HK-2 (cell line): Measurements from ENCODE around the gene GLA.

ENCODE experiments used
- DNase-seq: peaks from one replicate; pipeline ENCODE4 v3.0.0-alpha.2; 2018; ENCODE audit not compliant: unreplicated experiment

Gene GLA

DNA sequence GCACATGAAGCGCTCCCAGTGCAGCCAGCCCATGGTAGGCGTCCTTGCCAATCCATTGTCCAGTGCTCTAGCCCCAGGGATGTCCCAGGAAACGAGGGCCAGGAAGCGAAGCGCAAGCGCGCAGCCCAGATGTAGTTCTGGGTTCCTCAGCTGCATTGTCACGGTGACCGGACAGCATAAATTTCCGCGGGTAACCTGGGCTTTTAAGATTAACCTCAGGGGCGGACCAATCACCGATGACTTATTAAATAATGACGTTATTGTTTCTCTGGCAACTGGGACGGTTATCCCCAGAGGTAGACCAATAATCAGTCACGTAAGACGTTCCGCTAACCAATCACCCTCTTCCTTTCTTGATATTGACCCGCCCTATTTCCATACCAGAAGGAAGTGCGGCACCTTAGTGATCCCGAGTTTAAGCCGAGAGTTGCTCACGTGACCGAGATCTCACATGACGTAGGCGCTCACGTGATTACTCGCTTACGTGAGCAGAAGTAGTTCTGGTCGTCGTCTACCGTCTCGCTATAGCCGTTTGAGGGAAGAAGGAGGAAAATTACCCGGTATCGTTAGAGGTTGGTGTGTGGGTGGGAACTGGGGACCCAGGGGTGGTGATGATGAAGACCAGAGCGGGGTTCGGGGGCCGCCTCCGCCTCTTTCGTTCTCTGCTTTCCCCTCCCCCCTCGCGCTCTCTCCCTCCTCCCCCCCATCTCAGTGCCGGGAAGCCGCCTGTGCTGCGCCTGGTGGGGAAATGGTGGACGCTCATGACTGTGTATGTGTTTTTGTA lies at the start of gene GLA, which contains the start of gene HNRNPH2:
GLA (minus strand) TSS at position 178 of the 784 bp plus-strand sequence; CDS start at position 156, 22 bp downstream.
HNRNPH2 (plus strand) TSS at position 475 of the 784 bp plus-strand sequence. CDS start 3,767 bp downstream, outside the sequence.
- DNase-seq = peak; percentile 82

DNA sequence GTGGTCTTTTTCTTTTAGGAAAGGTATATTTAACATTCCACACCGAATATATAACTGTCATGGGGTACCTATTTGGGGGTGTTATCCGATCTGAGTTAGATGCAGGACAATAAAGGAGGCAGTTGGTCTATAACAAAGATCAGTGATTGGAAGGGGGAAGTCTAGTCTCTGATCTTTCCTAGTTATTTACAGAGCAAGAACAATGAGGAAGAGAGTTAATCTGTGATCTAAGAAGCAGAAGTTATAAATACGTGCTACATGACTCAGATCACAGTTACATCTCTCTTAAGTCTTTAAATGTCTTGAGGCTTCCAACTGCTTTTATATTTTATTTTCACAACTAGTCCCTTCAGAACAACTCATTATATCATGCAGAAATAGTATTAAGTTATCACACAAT lies 44.3 kb upstream of the GLA start:
- no peak for DNase-seq

DNA sequence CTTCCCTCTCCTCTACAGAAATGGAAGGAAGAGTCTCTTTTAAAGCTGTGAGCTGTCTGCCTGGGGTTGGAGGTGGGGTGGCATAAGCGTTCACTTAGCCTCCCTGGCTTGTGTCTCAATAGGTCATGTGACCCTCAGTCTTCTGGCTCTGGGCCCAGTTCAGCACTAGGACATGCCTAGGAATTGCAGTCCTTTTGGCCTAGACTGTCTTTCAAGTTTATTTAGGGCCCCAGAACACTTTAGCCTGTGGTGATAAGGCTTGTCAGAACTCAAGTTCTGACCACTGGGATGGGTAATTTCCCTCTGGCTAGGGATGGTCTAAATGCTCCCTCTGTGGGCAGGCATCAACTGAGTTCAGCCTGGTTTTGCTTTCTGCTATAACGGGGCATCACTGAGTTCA lies 43.2 kb upstream of the GLA start:
- no peak for DNase-seq

DNA sequence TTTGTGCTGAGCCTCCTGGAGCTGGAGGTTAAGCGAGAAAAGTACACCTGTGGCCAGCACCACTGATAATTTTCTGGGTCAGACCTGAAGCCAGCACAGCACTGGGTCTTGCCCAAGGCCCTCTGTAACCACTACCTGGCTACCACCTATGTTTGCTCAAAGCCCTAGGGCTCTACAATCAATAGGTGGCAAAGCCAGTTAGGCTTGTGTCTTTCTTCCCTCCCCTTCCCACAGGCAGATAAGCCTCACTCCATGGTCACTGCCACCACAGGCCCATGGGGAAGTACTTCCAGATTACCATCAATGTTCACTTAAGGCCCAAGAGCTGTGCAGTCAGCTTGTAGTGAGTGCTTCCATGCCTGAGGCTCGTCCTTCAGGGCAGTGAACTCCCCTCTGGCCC lies 42.4 kb upstream of the GLA start:
- no peak for DNase-seq

DNA sequence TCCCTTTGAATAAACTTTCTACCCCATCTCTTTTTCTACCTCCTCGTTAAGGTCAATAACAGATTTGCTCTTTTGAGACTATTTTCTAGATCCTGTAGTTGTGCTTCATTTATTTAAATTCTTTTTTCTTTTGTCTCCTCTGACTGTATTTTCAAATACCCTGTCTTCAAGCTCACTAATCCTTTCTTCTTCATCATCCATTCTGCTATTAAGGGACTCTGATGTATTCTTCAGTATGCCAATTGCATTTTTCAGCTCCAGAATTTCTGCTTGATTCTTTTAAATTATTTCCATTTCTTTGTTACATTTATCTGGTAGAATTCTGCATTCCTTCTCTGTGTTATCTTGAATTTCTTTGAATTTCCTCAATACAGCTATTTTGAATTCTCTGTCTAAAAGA lies 41.6 kb upstream of the GLA start:
- DNase-seq = no peak

DNA sequence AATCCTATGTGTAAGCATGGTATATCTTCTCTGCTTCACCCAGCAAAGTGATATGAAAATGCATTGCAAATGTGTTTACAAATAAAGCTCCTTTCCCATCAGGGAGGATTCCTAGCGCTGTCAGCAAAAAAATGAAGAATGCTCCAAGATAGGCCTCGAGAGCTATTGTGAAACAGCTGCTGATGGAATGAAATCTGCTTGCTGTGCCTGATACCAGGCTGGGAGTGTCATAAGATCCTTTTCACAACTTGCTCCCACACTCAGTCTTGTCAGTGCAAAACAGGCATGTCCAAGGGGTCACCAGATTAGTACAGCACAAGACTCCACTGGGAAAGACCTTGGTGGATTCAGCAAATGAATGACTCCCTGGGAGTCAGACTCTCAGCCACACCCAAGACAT lies 34.4 kb upstream of the GLA start:
- DNase-seq = no peak

DNA sequence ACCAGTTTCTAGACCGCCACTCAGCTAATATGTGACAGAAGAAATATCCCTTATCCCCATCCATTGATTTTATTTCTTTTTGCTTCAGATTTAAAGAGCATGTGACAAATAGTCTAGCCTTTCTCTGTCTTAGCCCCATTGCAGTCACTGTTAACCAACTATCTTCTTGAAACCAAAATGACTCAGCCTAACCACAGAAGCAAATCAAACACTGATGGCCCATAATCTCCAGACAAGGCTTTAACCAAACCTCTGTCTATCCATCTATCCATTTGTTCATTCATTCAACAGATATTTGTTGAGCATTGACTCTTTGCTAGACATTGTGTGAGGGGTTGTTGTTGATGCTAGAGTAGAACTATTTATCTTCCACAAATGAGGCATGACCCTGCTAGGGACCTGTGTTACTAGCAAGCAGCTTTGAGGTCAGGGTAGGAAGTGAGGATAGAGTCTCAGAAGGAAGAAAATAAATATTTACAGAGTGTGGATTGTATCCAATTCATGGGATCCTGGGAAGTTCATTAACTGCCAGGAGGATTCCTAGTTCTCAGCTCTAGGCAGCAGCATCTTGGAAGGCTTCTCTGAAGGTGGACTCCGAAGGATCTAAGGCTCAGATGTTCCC lies 22.8 kb upstream of the GLA start:
- DNase-seq = no peak

DNA sequence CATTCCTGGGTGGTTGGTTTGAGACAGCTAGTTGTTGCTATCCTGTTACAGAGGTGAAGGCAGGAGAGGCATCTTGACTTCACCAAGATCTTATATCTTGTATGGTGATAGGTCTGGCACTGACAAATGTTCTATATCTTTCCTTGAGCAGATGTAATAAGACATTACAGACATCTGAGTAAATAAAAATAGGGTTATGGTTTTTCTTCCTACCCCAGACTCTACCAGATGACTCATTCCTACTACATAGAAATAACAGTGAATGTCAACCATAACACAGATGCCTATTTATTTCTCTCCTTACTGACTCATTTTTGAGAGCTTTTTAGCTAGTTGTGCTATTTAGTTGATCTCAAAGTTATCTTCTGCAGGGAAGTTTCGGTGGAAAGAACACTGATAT lies 22.2 kb upstream of the GLA start:
- no peak for DNase-seq

DNA sequence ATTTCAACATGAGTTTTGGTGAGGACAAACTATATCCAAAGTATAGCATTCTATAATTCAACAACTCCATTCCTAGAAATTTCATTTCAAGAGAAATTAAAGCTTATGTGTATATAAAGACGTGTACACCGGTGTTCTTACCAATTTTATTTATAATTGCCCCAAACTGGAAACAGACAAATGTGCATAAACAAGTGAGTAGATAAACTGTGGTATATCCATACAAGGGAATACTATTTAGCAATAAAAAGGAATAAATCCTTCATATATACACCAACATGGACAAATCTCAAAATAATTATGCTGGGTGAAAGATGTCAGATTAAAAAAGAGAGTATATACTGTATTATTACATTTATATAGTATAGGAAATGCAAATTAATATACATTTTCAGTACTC lies 20.2 kb upstream of the GLA start:
- no peak for DNase-seq

DNA sequence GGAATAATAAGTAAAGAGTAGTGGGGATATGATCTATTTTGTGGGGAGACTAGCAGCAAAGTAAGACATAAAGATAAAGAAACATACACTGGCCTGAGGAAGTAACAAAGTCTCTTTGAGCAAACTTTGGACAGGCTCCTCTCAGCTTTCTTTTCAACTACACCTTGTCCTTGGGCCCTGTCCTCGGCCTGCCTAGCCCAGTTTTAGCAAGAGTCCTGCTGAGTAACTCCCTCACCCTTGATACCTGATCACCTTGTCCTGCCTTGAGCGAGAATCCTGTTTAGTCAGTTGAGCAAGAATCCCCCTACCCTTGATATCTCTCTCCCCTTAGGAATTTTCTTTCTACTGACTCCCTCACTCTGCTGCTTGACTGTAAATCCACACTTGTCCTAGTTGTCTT lies 11.8 kb upstream of the GLA start:
- no peak for DNase-seq

DNA sequence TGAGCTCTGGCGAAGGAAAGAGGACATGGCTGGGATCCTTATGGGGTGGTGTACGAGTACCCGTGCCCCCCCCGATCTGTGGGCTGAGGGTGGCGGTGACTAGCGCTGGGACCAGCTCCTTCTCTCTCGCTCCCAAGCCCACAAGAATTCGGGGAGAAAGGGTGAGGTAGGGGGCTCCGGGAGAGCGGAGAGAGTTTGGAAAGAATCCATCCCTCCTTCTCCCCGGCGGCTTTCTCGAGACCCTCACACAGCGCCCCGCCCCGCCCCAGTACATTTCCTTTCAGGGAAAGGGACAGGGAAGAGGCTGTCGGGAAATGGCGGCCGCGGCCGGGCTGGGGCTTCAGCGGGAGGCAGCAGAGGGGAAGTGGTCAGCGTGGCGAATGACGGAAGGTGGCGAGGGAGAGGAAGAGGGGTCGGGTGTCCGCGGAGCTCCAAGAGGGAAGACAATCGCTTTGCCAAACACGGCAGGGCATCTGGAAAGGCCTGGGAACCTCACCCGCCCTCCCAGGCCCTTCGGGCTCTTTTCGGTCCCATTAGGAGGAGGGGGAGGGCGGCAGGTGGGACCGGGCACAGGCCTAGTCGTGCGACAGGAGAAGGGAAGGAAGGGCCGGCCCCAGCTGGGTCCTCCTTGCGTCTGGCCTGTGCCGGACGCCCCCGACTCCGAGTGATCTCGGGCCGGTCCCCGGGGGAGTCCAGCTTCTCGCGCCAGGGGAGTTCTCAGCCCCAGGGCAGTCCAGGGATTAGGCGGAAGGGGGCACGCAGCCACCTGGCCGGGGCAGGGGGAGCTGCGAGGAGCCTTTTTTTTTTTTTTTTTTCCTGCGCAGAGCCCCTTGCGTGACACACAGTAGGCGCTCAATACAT lies 10.5 kb upstream of the GLA start:
- peak; percentile 31 for DNase-seq

DNA sequence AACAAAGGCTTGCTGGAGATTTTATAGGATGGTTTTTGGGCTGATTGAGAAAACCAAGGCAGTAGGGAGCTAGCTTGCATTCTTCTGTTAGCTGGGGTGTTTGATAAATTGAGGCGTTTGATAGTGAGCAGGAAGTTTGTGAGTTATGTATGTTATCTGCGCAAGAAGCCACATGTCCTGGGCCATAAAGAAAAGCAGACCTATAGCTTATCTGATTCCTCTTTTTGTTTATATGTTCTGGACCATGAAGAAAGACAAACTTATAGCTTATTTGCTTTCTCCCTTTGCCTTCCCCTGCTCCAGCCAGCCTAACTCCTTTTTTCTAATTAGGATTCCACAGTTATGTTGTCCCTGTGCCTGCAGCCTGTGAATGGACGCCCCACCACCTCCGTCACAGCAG lies 9.5 kb upstream of the GLA start:
- DNase-seq = no peak

DNA sequence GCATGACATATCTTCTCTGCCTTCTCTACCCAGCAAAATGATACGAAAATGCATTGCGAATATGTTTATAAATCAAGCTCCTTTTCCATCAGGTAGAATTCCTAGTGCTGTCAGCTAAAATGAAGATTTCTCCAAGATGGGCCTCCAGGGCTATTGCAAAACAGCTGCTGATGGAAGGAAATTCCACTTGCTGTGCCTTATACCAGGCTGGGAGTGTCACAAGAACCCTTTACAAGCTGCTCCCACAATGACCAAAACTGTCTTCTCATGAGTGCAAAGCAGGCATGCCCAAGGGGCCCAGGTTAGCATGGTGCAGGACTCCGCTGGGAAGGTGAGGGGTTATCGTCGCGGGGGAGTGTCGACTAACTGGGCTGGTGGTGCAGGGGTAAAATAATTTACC lies 9.0 kb upstream of the GLA start:
- DNase-seq = no peak

DNA sequence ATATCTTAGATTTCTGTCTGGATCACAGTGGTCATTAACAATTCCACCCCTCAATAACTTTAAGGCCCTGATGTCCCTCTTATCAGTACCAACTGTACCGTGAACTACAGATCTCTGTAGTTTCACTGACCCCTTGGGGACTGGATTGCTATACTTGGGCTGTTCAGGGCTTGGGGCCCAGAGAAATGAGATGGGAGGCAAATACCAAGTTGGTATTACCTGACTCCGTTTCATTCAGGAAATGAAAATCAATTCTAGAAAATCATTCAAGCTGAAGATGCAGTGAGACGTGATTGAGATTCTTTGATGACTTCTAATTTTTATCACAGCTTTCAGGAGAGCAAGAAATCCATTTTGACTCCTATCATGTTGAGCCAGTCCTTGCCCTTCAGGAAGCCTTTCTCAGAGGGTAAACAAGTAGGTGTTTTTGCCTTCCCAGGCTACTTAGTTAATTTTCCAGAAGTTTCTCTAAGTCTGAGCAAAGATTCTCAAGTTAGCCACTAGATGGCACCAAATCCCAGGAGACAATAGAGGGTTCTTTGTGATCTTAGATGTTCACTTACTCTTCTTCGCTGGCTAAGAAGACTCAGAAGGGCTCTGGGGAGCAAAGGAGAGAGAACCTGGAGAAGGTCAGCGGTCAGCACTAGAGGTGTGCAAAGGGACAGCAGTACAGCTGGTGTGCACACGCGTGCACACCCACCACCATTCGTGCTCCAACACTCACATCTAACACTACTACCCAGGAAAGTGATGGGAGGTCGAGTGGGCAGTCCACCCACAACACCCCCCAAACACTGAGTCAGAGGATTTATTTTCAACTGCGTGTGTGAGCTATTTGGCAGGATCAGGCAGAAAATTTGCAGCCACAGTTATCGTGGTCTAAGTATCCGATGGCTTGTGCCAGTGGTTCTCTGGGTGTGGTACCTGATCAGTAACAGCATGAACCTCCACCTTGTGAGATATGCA lies 7.7 kb upstream of the GLA start:
- no peak for DNase-seq

DNA sequence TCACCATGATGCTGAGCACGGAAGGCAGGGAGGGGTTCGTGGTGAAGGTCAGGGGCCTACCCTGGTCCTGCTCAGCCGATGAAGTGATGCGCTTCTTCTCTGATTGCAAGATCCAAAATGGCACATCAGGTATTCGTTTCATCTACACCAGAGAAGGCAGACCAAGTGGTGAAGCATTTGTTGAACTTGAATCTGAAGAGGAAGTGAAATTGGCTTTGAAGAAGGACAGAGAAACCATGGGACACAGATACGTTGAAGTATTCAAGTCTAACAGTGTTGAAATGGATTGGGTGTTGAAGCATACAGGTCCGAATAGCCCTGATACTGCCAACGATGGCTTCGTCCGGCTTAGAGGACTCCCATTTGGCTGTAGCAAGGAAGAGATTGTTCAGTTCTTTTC lies 4.3 kb upstream of the GLA start:
- DNase-seq = no peak

DNA sequence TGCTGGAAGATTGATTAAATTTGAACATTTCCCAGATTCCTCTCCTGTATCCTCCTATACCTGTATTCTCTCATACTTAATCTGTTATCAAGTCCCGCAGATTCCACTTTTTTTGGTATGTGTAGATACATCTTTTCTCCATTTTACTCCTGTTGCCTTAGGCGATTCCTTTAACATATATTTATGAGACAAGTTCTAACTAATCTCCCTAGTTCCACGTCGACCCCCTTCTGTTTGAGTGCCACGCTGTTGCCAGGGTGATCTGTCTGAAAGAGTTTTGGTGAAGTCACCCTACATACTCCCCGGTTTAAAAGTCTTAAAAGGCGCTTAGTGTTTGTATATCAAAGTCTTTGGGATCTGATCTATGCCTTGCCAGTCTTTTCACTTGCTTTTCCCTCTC lies 2.7 kb upstream of the GLA start:
- no peak for DNase-seq

DNA sequence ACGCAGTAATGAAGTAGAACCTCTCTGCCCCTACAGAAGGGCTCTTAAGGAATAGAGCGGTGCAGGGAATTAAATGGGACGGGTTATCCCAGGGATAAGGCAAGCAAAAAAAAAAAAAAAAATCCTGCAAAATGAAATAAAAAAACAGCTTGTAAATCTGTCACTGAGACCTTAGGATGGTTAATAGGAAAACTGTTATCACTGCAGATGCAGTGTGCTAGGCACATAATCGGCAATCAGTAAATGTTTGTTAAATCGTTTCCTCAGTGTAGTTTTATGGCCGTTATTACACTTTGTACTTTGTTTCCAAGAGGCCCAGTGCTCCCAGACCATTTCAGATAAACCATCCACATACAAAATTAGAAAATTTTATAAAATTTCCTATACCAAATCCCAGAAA lies 1.3 kb upstream of the GLA start:
- DNase-seq = no peak

DNA sequence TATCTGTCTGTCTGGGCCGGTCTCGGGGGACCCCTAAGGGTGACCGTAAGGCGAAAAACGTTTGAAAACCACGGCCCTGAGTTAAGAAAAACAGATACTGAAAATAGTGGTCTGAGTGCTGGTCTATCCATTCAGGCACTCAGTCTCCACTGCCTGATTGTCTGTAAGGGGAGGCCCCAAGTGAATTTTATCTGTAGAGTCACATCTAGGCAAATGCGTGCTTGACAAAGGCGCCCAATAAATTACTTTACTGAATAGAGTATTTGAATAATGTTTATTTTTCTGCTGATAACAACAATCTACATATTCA lies 762 bp upstream of the GLA start:
- no peak for DNase-seq

DNA sequence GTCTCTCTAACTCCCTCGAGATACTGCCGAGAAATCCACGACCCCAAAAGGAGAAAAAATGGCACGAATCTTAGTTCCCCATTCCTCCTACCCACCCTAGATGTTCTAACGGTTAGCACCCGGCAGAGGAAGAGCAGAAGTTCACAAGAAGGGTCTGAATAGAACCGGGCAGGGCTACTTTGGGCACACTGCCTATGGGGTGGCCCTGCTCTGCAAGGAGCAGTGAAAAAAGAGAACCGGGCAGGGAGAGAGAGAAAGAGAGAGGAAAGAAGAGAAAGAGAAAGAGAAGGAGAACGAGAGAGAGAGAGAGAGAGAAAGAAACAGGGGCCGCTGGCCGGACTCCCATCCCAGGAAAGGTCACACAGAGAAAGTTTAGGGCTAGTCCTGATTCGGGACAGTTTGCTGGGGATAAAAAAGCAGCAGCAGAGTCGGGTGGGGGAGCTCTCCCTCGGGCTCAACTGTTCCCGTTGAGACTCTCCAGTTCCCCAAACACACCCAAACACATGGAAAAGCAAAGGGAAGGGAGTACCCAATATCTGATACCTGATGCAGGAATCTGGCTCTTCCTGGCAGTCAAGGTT lies 468 bp downstream of the GLA start:
- DNase-seq = peak; percentile 19

DNA sequence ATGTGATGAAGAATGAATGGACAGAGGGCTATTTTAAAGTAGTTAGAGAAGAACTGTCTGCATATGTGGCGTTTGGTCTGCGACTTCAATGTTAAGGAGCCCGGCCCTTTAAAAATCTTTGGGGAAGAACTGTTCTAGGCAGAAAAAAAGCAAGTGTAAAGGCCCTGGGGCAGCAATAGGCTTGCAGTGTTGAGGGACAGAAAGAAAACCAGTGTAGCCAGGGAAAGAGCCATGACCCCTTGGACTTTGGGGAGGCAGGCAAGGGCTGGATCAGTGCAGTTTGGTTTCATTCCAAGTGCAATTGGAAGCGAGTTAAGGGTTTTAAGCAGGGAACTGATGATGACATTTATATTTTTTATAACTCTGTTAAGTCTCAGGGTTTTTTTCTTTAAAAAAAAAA lies 7.9 kb downstream of the GLA start:
- DNase-seq = no peak

DNA sequence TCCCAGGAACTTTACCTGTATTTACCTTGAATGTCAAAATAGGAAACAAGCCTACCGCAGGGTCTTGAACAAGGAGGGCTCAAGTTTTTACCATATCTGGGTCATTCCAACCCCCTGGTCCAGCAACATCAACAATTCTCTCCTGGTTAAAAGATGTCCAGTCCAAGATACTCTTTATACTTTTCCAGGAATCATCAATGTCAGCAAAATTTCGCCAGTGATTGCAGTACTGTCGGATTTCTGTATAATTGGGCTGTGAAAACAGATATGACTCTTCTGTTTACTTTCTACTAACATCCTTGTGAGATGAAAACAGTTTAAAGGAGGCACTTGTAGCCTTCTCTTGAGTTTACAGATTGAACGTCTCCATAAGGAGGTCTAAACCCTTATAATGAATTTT lies 9.0 kb downstream of the GLA start:
- no peak for DNase-seq
